HFF-Myc (cell line): Measurements from ENCODE around the gene ADRB1.

Source experiments
- DNase-seq: peaks from one replicate; pipeline ENCODE4 v3.0.0-alpha.2; 2011; ENCODE audit warnings: low read depth; ENCODE audit errors: extremely low read depth
- H3K4me3 ChIP-seq: replicated peaks from 2 replicates; pipeline ENCODE4 v1.5.1; 2011; ENCODE audit warnings: low read depth, mild to moderate bottlenecking, control low read depth, low read length
- TF ChIP-seq, protein P1 (sequence below): IDR thresholded peaks from 2 replicates; pipeline ENCODE4 v1.5.1; 2012; ENCODE audit warnings: mild to moderate bottlenecking, low read depth, low read length, control low read depth; ENCODE audit errors: missing control alignments

The ADRB1 gene

DNA sequence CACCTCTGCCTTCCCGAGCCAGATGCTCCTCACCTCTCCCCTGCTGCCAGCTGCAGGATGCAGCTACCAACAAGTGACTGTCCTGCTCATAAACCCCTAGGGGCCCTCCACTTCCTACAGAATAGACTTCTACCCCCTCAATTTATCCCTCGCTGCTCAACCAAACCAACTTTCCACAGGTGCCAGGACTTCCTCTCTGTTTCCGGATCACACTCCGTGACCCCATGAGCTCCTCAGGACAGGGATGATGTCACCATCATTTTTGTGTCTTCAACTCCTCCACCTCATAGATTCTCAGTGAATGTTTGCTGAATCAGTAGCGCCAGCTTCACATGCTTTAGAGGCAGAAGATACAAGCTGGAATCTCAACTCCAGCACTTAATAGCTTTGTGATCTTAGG lies 25.8 kb upstream of the ADRB1 start:
- H3K4me3 ChIP-seq, result no peak overlapping the region
- DNase-seq, result no peak
- TF ChIP-seq, protein P1, sequence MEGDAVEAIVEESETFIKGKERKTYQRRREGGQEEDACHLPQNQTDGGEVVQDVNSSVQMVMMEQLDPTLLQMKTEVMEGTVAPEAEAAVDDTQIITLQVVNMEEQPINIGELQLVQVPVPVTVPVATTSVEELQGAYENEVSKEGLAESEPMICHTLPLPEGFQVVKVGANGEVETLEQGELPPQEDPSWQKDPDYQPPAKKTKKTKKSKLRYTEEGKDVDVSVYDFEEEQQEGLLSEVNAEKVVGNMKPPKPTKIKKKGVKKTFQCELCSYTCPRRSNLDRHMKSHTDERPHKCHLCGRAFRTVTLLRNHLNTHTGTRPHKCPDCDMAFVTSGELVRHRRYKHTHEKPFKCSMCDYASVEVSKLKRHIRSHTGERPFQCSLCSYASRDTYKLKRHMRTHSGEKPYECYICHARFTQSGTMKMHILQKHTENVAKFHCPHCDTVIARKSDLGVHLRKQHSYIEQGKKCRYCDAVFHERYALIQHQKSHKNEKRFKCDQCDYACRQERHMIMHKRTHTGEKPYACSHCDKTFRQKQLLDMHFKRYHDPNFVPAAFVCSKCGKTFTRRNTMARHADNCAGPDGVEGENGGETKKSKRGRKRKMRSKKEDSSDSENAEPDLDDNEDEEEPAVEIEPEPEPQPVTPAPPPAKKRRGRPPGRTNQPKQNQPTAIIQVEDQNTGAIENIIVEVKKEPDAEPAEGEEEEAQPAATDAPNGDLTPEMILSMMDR, result no peak

DNA sequence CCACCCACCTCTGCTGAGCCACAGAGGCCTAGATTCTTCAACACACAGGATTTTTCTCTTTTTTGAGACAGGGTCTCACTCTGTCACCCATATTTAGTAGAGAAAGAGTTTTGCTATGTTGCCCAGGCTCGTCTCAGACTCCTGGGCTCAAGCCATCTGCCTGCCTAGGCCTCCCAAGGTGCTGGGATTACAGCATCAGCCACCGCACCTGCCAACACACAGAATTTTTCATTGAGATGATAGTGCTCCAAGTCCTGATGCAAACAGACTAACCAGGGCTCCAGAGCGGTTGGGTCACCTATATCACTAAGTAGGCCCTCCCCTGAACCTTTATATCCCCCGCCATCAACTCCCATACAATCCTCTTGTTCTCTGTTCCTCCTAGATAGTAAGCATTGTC lies 24.4 kb upstream of the ADRB1 start:
- TF ChIP-seq, protein P1, result no peak
- no peak for DNase-seq

DNA sequence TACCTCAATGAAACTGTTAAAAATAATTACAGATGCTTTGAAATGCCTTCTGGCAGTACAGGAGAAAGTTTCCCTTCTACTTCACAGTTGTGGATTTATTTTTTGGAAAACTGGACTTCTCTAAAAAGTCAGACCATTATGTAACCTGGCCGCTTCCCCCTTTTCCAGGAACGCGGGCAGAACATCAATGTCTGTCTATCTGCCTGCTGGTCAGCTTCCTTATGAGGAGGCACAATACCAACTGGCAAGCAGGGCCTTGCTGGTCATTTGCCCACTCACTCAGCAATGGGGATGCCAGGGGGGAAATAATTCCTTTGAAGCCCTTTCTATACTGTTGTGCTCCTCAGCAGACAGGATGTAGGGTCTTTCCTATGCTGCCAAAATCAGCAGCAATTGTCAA lies 22.5 kb upstream of the ADRB1 start:
- TF ChIP-seq, protein P1, result no peak
- H3K4me3 ChIP-seq, result no peak overlapping the region
- DNase-seq, result no peak

More for the DNA sequence above, 24.4 kb upstream of the ADRB1 start:
- H3K4me3 ChIP-seq, result no peak overlapping the region

DNA sequence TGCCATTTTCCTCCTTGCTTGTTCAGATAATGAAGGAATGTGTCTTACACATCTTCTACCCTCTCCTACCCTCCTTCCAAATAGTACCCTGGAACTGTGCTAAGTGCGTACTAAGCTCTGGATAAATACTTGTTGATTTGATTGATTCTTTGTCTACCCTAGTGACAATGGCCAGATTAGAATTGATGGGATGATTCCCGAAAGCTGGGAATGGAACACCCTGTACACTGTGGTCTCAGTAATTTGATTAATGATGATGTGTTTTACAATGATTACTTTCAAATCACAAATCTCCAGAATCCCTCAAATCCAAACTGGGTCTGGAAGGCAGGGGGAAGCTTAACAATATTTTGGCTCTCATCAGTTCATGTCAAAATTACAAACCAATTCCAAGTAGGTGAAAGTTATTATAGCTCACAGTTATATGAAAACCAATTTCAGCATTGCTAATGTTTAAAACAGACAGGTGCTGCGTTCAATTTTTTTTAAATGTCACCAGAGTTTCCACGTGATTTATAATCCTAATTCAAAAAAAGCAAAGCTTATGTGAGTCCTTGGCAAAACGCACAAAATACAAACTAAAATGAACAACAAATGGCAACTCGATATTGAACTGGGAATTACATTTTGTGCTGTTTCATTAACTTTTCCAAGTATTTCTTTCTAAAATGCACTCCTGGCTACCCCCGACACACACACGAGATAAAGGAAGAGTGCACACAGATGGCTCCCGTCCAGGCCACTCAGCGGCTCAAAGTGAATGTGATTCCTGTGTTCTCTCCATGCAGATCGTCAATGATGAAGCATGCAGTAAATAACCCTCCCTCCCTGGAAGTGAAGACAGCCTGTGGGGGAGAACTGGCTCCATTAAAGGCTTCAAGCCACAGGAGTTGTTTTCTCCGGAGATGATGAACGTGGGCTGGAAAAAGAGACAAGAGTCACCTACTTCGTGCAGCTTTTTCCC lies 21.7 kb upstream of the ADRB1 start:
- TF ChIP-seq, protein P1, result no peak
- no peak for DNase-seq
- H3K4me3 ChIP-seq, result no peak overlapping the region

DNA sequence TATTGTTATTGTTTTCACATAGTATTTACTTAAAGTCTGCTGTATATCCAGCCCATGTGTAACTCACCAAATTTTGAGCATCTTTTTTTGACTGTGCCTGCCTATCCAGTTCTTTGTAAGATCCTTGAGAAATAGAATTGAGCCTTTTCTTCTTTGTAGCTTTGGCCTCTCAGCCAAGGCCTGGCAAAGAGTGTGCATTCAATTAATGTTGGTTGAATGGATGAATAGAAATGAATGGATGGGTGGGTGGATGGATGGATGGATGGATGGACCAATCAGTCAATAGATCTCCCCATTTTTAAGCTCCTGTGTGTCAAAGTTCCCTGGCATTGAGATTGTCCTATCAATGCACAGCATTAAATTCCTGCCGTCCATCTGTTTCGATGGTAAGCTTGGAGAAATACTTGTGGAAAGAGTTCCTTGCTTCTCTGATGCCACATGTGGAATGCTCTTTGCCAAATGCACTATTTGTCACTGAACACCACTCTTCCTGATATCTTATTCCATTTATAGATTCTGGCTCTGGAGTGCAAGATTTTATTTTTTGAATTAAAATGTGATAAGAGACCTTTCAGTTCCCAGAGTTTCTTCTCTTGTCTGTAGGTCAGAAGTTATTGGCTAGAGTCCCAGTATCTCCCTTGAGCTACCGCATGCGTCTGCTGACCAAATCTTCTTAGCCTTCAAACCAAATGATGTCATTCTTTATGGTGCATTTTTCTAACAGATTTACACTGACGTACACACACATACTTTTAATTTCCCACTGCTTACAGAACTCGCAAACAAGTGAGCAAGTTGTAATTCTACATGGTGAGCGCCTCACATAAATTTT lies 20.7 kb upstream of the ADRB1 start:
- no peak for DNase-seq
- H3K4me3 ChIP-seq, result no peak overlapping the region
- TF ChIP-seq, protein P1, result no peak

DNA sequence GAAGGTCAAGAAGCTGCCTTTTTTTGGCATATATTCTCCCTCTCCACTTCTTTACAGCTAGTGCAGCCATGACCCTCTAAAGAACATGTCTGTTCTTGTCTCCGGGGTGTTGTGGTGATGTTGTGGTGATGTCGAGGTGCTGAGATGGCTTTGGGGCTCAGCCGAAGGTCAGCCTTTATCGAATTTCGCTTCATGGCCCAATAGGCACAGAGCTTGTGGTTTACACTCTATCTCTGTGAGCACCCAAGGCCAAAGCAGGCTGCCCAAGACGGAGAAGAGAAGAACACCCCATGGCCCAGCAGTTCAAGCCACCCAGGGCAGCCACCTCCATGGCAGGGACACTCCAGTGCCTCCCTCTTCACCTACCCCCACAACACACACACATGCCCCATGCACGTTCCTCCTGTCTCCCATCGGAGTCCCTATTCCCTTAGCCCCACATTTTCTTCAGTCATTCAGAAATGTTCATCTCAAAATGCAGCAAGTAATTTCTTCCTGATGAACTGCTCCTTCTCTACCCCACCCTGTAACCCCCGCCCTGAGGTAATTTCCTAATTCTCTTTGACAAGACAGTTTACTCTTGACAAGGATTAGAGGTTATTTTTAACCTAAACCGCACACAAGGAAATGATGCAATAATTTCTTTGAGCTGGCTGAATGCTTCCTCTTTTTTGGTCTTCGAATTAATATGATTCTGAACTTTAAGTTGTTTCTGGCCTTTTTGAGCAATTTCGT lies 18.6 kb upstream of the ADRB1 start:
- TF ChIP-seq, protein P1, result no peak
- no peak overlapping the region for H3K4me3 ChIP-seq
- DNase-seq, result no peak
